ENCODE measurements around the gene ADGRB3. TPM values are rescaled to one million over a fixed set of nuclear protein-coding genes. Genes with fewer than 3 reads are reported as not detected.

ADGRB3 gene
- polyA plus RNA-seq, 1 experiment = not detected

DNA sequence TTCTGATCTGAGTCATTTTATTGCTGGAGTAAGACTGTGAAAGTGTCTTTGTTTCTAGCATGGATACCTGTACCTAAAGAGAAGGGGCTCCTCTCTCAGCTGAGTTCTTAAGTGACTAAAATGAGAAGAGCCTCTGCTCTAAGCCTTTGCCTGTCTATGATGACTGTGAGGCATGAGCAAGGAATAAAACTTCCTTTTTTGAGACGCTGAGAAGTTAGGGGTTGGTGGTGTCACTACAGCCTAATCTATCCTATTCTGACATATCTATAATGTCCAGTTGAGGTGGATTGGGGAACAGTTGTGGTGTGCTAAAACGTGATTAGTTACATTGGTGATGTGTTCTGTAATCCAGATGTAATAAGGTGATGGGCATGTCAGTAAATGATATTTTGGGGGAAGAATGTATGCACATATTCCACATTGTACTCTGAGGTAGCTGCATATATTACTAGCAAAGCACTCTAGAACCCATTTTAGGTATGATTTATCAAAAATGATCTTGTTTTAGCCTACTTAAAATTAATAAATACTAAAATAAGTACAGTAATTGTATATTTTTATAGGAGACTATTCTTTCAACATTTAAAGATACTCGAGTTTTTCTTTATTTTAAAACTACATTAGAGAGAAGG is 18.1 kb downstream of the ADGRB3 start:
- POLR2A ChIA-PET = no interaction called here
- CTCF ChIA-PET = interaction anchor here (0.9 kb wide), 1 partner anchor 17 kb away, joined by 4 read pairs; no protein-coding TSS in a partner anchor

DNA sequence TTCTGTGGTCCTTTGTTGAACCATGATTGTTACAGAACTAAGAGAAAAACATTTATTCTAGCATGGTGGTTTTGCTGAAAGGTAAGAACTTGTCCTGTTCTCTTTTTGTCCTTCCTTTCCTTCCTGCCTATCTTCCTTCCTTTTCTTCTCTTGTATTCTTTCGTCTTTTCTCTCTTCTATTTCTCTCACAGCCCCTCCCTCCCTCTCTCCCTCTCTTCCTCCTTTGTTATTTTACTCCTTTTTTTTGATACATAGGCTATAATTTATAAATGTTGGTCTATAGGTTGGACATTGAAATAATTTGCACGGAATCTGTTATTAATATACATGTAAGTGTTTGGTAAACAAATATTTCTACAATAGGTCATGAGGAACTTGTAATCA is 18.6 kb downstream of the ADGRB3 start:
- ChIA-PET CTCF (no interaction called here), POLR2A (no interaction called here)
- Histone ChIP-seq H3K4me3 (ENCODE audit: low read depth, low read length) (no peak overlapping the region), H3K27me3 (ENCODE audit: control insufficient read depth, insufficient read depth, low read length) (no peaks in the 10 kb centered on the region), H3K27ac (ENCODE audit: low read depth, low read length) (no peak overlapping the region), H3K9me3 (ENCODE audit: control insufficient read depth, insufficient read depth, low read length) (no peaks in the 10 kb centered on the region)
- DNase-seq (ENCODE audit: low read depth, low spot score) = no peak
- TF ChIP-seq, protein P1, sequence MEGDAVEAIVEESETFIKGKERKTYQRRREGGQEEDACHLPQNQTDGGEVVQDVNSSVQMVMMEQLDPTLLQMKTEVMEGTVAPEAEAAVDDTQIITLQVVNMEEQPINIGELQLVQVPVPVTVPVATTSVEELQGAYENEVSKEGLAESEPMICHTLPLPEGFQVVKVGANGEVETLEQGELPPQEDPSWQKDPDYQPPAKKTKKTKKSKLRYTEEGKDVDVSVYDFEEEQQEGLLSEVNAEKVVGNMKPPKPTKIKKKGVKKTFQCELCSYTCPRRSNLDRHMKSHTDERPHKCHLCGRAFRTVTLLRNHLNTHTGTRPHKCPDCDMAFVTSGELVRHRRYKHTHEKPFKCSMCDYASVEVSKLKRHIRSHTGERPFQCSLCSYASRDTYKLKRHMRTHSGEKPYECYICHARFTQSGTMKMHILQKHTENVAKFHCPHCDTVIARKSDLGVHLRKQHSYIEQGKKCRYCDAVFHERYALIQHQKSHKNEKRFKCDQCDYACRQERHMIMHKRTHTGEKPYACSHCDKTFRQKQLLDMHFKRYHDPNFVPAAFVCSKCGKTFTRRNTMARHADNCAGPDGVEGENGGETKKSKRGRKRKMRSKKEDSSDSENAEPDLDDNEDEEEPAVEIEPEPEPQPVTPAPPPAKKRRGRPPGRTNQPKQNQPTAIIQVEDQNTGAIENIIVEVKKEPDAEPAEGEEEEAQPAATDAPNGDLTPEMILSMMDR (IDR thresholded peaks at IDR 0.05; ENCODE audit: low read depth, low read length) = no peak

More for the DNA sequence above, 18.1 kb downstream of the ADGRB3 start:
- no peak for DNase-seq (ENCODE audit: low read depth, low spot score)
- Histone ChIP-seq H3K4me3 (ENCODE audit: low read depth, low read length) (no peak overlapping the region), H3K27me3 (ENCODE audit: control insufficient read depth, insufficient read depth, low read length) (no peaks in the 10 kb centered on the region), H3K27ac (ENCODE audit: low read depth, low read length) (no peak overlapping the region), H3K9me3 (ENCODE audit: control insufficient read depth, insufficient read depth, low read length) (no peaks in the 10 kb centered on the region)
- TF ChIP-seq, protein P1 (IDR thresholded peaks at IDR 0.05; ENCODE audit: low read depth, low read length) = no peak

DNA sequence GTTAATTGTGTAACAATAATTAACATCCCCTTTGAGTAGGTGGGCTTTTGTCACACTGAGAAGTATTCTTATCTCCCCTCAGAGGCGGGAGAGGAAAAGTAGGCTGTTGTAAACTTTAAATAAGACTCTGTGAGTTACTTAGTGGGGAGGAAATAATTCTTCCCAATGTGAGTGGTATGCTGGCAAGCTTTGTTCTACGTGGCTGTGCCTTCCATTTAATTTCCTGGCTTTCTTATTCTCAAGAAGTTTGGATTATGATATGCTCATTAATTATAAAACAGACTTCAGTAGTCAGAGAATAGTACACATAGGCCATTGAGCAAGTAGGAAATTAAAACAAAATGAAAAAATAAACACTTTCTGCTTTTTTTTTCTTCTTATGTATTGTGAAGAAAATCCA is 19.1 kb downstream of the ADGRB3 start:
- Histone ChIP-seq H3K4me3 (ENCODE audit: low read depth, low read length) (no peak overlapping the region), H3K27ac (ENCODE audit: low read depth, low read length) (no peak overlapping the region), H3K9me3 (ENCODE audit: control insufficient read depth, insufficient read depth, low read length) (no peaks in the 10 kb centered on the region), H3K27me3 (ENCODE audit: control insufficient read depth, insufficient read depth, low read length) (no peaks in the 10 kb centered on the region)
- no peak for DNase-seq (ENCODE audit: low read depth, low spot score)
- POLR2A ChIA-PET = no interaction called here
- CTCF ChIA-PET = no interaction called here
- TF ChIP-seq, protein P1 (IDR thresholded peaks at IDR 0.05; ENCODE audit: low read depth, low read length) = no peak

DNA sequence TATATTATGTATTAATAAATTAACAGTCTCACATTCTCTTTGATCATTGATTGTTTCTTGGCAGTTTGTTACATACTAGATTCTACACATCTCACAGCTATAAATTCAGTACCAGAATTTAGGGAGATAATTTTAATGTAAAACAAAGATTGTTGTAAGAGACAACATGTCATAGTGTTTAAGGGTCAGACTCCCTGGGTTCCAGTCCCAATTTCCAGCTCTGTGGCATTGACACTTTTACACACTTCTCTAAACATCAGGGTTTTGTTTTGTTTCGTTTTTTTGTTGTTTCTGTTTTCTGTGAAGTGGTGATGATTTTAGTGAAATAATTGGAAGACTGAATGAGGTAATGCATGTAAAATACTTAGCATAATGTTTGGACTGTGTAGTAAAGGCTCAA is 19.9 kb downstream of the ADGRB3 start:
- CTCF ChIA-PET = no interaction called here
- TF ChIP-seq, protein P1 (IDR thresholded peaks at IDR 0.05; ENCODE audit: low read depth, low read length) = no peak
- Histone ChIP-seq H3K27me3 (ENCODE audit: control insufficient read depth, insufficient read depth, low read length) (no peaks in the 10 kb centered on the region), H3K9me3 (ENCODE audit: control insufficient read depth, insufficient read depth, low read length) (no peaks in the 10 kb centered on the region), H3K4me3 (ENCODE audit: low read depth, low read length) (no peak overlapping the region), H3K27ac (ENCODE audit: low read depth, low read length) (no peak overlapping the region)
- POLR2A ChIA-PET = no interaction called here
- DNase-seq (ENCODE audit: low read depth, low spot score) = no peak

DNA sequence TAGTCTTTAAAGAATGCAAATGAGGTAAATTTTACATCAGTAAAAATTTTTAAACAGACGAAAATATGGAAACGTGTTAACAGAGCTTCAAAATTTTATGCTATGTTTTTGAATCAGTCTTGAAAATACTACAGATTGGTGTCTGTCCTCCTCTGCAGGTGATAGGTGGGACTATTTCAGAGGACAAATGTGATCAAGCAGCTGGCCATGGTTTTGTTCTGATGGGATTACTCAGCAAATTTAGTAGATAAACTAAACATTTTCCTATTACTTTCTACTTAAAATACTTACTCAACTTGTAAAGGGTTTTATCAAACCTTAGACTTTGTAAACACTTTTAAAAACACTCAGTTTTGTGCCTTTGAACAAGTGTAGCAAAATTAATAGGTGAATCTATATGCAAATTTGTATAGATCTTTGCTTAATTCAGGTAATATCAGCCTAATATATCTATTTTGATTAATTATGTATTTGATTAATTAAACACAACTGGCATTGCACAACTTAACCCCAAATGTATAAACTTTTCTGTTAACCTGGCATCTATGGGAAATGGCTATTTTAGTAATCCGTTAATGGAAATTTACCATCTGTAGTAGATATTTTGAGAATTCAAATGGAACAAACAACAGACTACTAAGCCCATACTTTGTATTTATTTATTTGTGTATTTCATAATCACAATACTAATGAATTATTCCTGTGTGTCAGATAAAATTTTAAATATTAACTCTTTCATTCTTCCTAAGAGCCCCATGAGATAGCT is 22.5 kb downstream of the ADGRB3 start:
- Histone ChIP-seq H3K4me3 (ENCODE audit: low read depth, low read length) (no peak overlapping the region), H3K9me3 (ENCODE audit: control insufficient read depth, insufficient read depth, low read length) (no peaks in the 10 kb centered on the region), H3K27ac (ENCODE audit: low read depth, low read length) (no peak overlapping the region), H3K27me3 (ENCODE audit: control insufficient read depth, insufficient read depth, low read length) (no peaks in the 10 kb centered on the region)
- POLR2A ChIA-PET = no interaction called here
- TF ChIP-seq, protein P1 (IDR thresholded peaks at IDR 0.05; ENCODE audit: low read depth, low read length) = no peak
- CTCF ChIA-PET = no interaction called here
- DNase-seq (ENCODE audit: low read depth, low spot score) = no peak
